ENCODE measurements around the gene RGS14.
A peak's percentile ranks its signal among the peaks of the same experiment; 100 is the strongest.
"Not testable (repeated sequence)": the region's sequence is repeated elsewhere in the genome, so short reads cannot be mapped to it uniquely, and the experiment has no call there.

Gene RGS14

DNA sequence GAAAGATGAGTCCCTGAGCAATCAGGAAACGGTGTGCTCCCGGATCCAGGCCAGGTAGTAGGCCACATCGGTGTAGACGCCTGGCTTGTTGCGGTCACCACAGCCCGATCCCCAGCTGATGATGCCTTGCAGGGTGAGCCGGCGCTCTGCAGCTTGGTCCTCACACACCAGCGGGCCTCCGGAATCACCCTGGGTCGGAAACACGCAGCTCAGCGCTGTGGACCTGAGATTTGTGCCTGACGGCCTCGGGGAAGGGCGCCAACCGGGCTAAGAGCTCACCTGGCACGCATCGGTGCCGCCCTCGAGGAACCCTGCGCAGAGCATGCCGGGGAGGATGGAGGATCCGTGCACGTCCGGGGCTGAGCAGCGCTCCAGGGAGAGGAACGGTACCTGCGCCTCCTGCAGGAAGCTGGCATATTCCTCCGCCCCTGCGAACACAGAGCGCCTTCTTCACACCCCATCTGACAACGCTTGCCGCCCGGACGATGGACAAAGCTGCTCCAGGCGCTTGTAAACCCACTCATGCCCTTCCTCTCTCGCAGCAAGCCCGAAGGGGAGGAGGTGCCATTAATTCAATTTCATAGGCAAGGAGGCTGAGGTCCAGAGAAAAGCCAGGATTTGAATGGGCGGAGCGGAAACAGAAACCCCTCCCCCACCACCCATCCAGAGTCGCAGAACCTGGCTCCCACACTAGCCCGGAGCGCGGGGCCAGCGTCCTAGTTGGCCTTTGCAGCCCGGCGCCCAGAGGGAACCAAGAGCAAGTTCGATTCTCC is 44.7 kb downstream of the RGS14 start:
- peak; percentile 63 for DNase-seq (ENCODE audit: low read depth)

DNA sequence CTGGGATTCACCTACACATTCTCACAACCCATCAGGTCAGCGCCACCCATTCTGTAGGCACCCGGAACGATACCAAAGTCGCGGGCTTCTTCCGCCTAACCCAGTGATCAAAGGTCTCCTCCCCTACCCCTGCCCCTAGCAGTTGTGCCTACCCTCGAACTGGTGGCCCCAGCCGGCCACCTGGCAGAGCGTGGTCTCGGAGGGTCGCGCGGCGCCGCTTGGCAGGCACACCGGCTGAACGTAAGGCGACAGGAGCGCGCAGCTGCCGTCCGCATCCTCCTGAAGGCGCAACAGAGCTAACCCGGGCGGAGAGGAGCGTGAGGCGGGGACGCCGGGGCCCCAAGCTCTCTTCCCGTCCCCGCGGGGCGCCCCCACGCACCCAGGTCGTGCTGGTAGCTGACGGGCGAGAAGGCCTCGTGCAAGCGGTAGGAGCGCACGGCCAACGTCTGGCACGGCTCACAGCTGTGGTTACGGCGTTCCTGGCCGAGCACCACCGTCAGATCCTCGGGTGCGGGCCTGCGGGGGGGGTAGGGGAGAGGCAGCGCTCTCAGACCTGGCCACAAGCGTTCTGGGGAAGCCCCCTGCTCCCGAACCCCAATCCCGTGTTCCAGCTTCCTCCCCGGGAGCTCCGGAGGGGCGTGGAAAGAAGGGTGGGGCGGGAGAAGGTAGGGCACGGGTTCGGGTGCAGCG is 45.5 kb downstream of the RGS14 start:
- peak; percentile 52 for DNase-seq (ENCODE audit: low read depth)

DNA sequence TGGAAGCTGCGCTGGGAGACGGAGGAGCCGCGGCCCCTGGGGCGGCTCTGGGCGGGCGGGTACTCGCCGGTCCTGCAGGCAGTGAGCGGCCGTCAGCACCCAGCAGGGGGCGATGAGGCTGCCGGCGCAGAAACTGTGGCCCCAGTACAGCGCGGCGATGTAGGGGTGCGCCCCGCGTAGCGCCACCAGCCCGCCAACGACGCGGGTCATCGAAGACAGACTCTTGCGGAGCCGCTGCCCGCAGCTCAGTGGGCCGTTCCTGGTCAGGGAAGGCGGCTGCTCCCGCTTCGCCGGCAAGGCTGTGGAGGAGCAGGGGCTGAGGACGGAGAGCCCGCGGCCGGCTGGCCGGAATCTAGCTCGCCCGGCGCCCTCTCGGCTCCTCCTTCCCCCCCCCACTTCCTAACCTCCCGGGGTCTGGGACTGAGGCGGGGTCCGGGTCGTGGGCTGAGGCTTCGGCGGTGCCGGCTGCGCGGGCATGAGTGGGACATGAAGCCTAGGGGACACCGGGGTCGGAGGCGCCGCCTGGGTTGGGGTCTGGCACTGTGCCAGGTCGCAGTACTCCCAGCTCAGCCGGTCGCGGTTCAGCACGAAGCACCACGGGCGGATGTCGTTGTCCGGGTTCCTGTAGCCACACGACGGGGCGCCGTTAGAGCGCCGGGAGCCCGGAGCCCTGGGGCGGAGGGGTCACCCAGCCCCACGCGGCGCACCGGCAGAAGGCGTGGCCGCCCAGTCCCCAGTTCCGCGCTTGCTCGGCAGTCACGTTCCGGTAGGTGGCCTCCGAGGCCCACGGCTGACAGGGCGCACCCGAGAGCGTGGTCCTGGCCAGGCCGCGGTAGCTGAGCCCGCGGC is 46.3 kb downstream of the RGS14 start:
- DNase-seq (ENCODE audit: low read depth): peak; percentile 75

DNA sequence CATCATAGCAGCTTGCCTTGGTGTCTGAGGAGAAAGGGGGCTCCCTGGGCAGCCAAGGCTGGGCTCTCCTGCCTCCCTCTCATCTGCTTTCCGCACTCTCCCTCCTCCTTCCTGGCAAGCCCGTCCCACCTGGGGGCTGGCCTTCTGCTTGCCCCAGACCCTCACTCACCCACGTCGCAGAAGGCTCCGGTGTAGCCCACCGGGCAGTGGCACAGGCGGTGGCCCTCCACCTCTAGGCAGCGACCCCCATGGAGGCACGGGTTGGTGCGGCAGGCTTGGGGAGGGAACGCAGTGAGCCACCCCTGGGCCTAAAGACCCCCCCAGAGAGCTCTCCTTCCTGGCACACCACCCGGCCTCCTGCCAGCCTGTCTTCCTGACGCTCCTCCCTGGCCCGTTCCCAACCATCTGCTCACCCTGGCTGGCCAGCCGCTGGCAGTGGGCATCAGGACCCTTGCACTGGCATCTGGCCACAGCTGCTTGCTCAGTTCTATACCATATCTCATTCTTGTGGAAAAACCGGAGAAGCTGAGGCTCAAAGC is 47.0 kb downstream of the RGS14 start:
- DNase-seq (ENCODE audit: low read depth): no peak

DNA sequence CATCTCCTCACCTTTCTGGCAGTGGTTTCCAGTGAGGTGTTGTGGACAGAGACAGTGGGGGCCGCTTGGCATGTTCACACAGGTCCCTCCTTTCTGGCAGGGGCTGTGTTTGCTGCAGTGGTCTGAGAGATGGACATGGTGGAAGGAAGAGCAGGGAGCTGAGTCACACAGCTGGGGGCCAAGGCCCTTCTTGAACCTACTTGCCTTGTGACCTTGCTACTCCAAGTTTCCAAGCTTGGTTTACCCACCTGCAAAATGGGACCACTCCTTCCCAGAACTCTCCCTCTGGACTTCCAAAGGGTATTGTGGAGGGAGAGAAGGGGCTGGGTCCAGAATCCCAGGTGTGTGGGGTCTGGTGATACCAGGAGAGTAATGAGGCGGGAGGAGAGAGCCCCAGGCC is 47.6 kb downstream of the RGS14 start:
- DNase-seq (ENCODE audit: low read depth): no peak

DNA sequence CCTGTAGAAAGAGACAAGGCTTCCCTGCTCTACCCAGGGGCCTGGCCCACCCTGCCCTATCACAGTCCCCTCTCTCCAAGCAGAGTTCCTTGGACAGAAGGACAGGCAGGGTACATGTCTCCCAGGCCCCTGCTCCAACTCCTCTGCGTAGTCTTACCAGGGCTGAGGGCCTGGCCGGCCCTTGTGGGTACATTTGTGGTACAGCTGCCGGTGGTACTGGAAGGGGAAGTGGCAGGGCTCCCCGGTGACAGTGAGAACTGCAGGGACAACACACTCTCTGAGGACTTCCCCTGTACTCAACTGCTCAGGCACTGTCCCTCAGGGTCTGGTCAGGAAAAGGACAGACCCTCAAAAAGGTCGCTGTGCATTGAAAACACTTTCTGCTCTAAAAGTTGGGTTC is 48.1 kb downstream of the RGS14 start:
- DNase-seq (ENCODE audit: low read depth): no peak

DNA sequence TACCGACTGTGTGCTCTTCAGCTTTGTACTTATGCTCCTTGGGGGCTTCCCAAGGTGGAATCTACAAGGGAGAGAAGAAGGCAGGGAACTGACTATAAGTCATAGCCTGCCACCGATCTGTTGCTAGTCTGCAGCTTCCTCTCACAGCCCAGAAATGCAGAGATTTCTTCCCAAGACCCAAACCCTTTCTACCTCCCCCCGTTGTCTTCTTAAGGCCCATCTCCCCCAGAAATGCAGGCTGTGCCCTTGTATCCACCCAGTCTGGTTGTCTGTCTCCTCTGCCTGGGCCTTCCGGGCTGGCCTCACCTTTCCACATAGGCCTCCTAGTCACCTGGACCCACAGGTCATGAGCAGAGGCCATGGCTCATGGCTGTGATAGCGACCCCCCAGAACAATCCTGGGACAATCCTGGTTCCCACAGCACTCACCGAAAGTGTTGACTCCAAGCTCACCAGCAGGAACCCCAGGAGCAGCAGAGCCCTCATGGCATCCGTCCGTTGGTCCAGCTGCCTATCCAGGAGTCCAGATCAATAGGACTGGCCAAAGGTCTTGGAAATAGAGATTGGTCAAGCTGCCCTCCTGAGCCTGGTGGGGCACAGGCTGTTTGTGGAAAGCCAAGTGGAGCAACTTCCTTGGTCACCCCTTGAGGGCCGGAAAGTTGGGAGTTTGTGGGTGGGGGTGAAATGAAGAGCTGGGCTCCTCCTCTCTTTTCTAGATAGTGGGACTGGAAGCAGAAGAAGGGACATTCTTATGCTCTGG is 51.5 kb downstream of the RGS14 start, which contains the start of gene F12:
TSS of gene F12 (minus strand) at position 522 of the 759 bp plus-strand sequence. CDS start at position 485, 37 bp downstream.
- no peak for DNase-seq (ENCODE audit: low read depth)

DNA sequence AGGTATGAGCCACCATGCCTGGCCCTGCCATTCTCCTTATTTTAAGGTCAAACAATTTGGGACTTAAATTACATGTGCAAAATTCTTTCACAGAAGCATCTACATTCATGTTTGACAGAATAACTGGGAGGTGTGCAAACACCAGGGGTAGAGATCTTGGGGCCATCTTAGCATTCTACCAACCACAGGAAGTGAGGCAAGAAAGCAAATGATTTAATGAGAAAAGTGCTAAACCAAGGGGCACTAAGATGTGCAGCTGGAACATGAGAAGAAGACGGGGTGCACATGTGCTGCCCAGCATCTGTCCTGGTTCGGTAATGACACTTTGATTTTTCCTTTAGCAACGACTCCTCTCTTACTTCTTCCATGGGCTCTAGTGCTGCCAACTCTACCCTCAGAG is 52.9 kb downstream of the RGS14 start:
- no peak for DNase-seq (ENCODE audit: low read depth)

DNA sequence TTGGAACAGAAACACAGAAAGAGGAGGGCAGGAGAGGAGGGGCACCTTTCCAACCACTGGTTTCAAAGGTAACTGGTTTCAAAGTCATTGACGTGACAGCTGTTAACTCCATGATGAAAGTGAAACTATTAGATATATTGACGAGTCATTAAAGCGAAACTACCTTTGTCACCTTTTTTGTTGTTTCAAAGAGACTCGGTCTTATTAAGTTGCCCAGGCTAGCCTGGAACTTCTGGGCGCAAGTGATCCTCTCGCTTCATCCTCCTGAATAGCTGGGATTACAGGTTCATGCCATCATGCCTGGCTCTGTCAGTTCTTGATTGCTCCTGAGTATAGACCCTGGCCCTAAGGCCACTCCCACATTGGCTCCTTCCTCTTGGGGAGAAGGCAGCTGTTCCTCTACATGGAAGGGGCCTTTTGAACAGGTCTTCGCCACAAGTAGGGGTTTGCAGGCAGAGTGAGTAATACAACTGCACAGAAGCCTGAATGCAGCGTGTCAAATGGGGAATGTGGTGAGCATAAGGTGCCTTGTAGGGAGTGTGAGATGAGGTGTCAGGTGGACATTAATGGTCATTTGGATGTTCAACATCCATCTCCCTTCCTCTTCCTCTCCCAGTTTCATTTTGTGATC is 55.0 kb downstream of the RGS14 start:
- no peak for DNase-seq (ENCODE audit: low read depth)

DNA sequence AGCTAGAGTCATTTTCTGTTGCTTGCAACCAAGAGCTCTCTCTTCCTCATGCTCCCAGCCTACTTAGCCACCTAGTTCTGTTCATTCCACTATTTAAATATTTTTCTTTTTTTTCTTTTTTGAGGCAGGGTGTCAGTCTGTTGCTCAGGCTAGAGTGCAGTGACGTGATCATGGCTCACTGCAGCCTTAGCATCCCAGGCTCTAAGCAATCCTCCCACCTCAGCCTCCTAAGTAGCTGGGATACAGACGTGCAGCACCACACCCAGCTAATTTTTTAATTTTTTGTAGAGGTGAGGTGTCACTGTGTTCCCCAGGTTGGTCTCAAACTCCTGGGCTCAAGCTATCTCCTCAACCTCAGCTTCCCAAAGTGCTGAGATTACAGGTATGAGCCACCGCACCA is 56.8 kb downstream of the RGS14 start:
- no peak for DNase-seq (ENCODE audit: low read depth)

DNA sequence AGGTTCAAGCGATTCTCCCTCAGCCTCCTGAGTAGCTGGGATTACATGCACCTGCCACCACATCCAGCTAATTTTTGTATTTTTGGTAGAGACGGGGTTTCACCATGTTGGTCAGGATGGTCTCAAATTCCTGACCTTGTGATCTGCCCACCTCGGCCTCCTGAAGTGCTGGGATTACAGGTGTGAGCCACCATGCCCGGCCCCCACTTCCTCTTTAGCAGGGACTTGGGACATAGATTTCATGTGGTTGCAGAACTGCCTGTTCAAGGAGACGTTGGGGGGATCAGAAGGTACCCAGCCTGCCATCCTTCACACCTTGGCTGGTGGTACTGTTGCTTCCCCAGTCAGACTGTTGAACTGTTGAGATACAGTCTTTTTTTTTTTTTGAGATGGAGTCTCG is 59.4 kb downstream of the RGS14 start:
- DNase-seq (ENCODE audit: low read depth): not testable (repeated sequence)

DNA sequence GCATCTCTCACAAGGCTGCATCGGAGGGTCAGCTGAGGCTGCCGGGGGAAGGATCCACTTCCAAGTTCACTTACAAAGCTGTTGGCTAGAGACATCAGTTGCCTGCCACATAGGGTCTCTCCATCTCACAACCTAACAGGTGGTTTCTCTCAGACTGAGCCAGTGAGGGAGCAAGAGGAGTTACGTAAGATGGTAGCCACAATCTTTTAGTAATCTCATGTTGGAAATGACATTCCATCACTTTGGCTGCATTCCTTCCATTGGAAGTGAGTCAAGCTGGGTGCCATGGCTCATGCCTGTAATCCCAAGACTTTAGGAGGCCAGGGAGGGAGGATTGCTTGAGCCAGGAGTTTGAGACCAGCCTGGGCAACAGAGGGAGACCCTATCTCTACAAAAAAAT is 61.3 kb downstream of the RGS14 start:
- no peak for DNase-seq (ENCODE audit: low read depth)

DNA sequence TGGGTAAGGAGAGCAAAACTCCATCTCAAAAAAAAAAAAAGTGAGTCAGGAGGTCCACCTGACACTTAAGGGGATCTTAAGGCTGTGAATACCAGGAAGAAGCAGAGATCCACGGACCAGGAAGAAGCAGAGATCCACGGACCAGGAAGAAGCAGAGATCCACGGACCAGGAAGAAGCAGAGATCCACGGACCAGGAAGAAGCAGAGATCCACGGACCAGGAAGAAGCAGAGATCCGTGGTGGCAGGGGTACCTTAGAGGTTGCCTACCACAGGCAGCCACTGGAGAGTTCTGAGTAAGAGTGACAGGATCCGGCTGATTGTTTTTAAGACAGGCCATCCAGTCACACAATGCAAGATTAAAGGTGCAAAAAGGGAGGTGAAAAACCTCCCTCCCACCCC is 62.7 kb downstream of the RGS14 start:
- not testable (repeated sequence) for DNase-seq (ENCODE audit: low read depth)

DNA sequence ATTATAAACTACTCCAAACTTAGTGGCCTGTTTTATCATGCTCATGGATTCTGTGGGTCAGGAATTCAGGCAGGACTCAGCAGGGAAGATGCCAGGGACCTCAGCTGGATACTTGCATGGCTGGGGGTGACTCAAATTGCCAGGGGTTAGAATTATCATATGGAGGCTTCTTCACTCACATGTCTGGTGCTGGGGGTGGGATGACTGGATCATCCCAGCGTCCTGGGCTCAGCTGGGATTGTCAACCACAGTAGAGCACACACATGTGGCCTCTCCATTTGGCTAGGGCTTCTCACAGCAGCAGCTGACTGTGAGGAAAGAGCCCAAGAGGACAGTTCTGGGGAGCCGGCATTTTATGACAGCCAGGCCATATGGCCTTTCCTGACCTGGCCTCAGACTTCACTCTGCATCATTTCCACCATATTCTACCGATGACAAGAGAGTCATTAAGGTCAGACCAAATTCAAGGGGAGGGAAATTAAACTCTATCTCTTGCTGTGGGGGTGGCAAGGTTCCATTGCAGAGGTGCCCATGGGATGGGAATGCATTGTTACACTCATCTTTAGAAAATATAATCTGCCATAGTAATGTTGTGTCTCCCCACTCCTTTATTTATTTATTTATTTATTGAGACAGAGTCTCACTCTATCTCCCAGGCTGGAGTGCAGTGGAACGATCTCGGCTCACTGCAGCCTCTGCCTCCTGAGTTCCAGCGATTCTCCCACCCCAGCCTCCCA is 63.5 kb downstream of the RGS14 start:
- DNase-seq (ENCODE audit: low read depth): no peak

Data from T follicular helper cell (primary cell).